Ramos (cell line): ENCODE results near the gene IFFO2.

Experiments
- in situ Hi-C: fragments of 300-500 bp; cut with MboI; formaldehyde crosslinking; loops from one replicate; pipeline ENCODE4 v1.14.3; 2022; ENCODE audit warnings: low sequenced_read_pairs; ENCODE audit not compliant: unreplicated experiment

IFFO2 gene

GRCh38 chr1:18866846-18867245, 89.6 kb downstream of the IFFO2 start:
- in situ Hi-C loops: no loop called here

DNA sequence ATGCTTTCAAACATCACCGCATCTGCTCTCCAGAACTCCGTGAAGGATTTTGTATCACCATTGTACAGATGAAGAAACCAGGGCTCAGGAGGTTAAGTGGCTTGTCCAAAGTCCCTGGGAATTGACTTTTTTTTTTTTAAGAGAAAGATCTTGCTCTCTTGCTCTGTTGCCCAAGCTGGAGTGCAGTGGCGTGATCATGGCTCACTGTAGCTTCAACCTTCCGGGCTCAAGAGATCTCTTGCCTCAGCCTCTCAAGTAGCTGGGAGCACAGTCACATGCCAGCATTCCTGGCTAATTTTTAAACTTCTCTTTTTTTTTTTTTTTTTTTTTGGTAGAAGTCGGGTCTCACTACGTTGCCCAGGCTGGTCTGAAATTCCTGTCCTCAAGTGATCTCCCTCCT, 90.2 kb downstream of the IFFO2 start:
- in situ Hi-C loops: no loop called here

GRCh38 chr1:18865176-18865575, 91.3 kb downstream of the IFFO2 start:
- in situ Hi-C loops: no loop called here

- in situ Hi-C loops: no loop called here
Measured at GRCh38 chr1:18861590-18861989, 94.9 kb downstream of the IFFO2 start.

GRCh38 chr1:18861082-18861481, 95.4 kb downstream of the IFFO2 start:
- in situ Hi-C loops: no loop called here

GRCh38 chr1:18859560-18859959, 96.9 kb downstream of the IFFO2 start, which contains the start of gene TAS1R2:
Gene TAS1R2, minus strand, starts transcription at chr1:18859660. Its CDS starts 0 bp downstream, at chr1:18859660.
- in situ Hi-C loops: no loop called here

DNA sequence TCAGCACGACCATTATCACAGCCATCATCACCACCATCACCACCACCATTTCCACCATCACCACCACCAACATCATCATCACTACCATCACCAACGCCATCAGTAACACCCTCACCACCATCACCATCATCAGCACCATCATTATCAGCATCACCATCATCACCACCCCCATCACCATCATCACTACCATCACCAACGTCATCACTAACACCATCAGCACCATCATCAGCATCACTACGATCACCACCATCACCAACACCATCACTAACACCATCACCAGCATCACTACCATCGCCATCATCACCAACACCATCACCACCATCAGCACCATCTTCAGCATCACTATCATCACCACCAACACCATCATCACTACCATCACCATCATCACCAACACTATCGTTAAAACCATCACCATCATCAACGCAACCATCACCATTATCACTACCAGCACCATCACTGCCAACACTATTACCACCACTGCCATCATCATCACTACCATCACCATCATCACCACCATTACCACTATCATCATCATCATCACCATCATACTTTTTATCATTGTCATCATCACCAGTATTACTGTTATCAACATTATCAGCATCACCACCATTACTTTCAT, 98.3 kb downstream of the IFFO2 start:
- in situ Hi-C loops: no loop called here

- in situ Hi-C loops: no loop called here
Measured at GRCh38 chr1:18856435-18856834, 100.0 kb downstream of the IFFO2 start.

DNA sequence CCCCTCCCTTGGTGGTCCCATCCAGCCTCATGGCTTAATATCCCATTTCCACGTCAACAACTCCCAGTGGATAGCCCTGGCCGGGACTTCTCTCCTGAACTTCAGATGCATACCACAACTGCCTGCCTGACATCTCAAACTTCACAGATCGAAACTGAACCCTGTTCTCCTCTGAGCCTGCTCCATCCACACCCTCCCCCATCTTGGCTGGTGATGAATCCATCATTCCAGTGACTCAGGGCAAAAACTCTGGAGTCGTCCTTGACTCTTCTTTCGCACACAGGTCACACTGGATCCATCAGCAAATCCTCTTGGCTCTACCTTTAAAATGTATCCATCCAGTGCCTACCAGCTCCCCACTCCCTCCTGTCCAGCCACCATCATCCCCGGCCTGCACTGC, 100.9 kb downstream of the IFFO2 start:
- in situ Hi-C loops: no loop called here

DNA sequence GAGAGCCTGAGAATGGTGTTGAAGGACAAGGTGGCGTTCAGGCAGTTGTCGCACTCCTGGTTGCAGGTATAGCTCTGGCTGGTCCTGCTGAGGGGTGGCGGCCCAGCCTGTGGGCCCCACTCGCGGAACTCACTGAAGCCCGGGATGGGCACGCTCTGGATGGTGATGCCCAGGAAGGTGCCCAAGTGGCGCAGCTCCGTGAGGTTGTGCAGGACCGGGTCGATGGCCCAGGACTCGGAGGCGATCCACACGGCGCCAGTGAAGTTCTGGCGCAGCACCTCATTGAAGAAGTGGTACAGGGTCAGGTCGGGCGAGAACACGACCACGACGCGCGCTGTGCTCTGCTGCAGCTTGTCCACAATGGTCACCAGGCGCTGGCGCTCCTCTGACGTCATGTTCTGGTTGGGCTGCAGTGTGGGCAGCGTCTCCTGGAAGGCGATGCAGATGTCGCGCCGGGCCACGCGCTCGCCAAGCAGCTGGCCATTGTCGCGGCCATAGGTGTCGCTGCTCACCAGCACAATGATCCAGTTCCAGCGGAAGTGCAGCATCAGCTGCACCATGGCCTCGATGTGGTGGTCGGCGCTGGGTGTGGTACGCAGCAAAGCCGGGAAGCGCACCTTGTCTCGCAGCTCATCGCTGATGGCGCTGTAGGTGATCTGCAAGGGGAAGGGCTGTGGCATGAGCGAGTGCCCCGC, 102.0 kb downstream of the IFFO2 start:
- in situ Hi-C loops: no loop called here
